SK-N-MC (cell line): ENCODE data around the gene TMEM156.

Experiments
- EZH2 ChIP-seq: fragments of 200-600 bp; sonication (generic); IDR thresholded peaks from one replicate; pipeline ENCODE4 v1.6.1; 2017; ENCODE audit warnings: antibody characterized with exemption
- FOXP2 ChIP-seq: optimal IDR thresholded peaks from 2 replicates; pipeline ENCODE3; 2011; ENCODE audit warnings: mild to moderate bottlenecking, moderate library complexity; ENCODE audit not compliant: insufficient read depth; ENCODE audit errors: extremely low read length, control extremely low read depth
- POLR2AphosphoS5 ChIP-seq: IDR thresholded peaks from 2 replicates; pipeline ENCODE4 v1.6.1; 2012; ENCODE audit warnings: mild to moderate bottlenecking, low read depth, low read length, borderline replicate concordance

- no peak for TF ChIP-seq EZH2
- no peak for TF ChIP-seq POLR2AphosphoS5
- TF ChIP-seq FOXP2, result no peak
Measured at GRCh38 chr4:38925492-38926413, 106.5 kb downstream of the TMEM156 start.
